Stimulated activated CD4-positive, alpha-beta T cell treated with anti-CD3 and anti-CD28 coated beads, Interleukin-1b, Interleukin-23, amount 100 ng/mL, for 48 hours (primary cell): ENCODE results near the gene ALPP.
A peak's percentile ranks its signal among the peaks of the same experiment; 100 is the strongest.
"Not testable (repeated sequence)": the region's sequence is repeated elsewhere in the genome, so short reads cannot be mapped to it uniquely, and the experiment has no call there.

Source experiments
- DNase-seq: peaks from one replicate; pipeline ENCODE4 v3.0.0-alpha.2; 2020

ALPP gene

GRCh38 chr2:232364806-232365594 lies 13.6 kb upstream of the ALPP start:
- DNase-seq, result not testable (repeated sequence)

- DNase-seq, result no peak
These were observed 12.8 kb upstream of the ALPP start for GRCh38 chr2:232365621-232366321.

- DNase-seq, result not testable (repeated sequence)
These were observed 12.1 kb upstream of the ALPP start for GRCh38 chr2:232366461-232366860.

DNA sequence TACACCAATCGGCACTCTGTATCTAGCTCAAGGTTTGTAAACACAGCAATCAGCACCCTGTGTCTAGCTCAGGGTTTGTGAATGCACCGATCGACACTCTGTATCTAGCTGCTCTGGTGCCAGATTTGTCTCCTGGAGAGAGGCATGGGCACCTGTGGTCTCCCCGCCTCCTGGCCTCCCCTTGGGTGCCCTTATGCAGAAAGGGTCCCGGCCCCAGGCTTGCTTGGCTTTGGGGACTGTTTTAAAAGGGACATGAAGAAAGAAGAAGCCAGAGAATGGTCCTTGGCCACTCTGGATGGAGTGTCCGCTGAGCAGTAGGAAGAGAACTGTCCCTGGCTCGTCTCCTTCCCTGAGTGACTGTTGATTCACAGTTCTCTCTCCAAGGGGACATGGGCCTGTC lies 11.5 kb upstream of the ALPP start:
- no peak for DNase-seq

DNA sequence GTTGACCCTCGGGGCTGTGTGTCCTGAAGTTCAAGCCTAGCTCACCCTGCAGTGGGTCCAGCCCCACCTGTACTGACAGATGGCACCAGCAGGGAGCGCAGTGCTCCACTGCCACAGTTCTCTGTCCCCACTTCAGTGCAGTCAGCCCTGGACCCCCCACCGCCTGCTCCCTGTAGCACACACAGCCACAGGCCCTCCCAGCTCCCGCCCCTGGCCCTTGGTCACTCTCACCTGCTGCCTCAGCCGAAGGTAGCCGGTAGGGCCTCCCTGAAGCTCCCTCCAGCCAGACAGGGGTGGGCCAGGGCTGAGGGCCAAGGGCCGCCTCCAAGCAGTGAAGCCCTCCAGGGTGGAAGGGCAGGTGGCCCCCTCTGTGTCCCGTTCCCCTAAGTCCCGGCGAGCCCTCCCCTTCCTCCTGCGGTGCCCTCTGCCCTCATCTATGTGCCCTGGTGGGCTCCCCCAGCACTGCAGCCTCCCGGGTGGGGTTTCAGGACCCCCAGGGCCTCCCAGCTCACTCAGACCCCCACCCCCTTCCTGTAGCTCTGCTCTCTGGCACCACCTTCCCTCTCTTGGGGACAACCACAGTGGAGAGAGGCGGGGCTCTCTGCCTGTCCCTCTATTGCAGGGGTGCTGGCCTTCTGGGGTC lies 10.8 kb upstream of the ALPP start:
- no peak for DNase-seq

DNA sequence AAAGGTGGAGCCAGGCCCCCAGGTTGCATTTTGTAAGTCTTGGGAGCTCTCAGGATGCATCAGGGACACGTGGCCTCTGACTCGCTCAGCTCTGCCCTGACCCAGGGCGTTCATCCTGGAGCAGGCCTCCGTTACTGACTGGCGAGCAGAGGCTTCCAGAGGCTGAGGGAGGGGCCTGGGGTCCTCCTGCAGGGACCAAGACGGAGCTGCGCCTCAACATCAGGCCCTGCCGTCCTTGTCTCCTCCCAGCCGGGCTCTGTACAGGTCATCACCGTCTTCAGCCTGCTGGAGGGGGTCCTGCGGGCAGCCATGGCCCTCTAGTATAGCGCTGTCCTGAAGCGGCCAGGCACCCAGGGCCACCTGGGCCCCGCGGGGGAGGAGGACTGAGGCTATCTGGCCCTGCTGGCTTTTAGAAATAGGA lies 10.2 kb upstream of the ALPP start:
- DNase-seq, result no peak

- no peak for DNase-seq
These were observed 9.2 kb upstream of the ALPP start for GRCh38 chr2:232369126-232369951.

DNA sequence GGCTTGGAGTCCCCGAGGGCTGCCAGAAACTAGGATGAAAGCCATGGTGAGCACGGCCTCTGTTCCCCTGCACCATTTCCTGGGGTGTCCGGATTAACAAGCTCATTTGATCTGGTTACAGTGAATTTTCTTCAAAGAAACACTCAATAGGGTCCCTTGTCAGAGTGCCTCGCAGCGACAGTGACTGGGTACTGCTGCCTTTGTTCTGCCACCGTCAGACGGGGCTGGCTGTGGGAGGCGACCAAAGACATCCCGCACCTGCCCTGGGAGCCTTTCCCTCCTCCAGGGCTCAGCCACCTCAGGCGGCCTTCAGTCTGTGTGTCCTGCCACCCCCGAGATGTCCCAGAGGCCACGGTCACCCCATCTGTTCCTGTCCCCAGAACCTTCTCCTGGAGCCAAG lies 8.5 kb upstream of the ALPP start:
- DNase-seq, result not testable (repeated sequence)

DNA sequence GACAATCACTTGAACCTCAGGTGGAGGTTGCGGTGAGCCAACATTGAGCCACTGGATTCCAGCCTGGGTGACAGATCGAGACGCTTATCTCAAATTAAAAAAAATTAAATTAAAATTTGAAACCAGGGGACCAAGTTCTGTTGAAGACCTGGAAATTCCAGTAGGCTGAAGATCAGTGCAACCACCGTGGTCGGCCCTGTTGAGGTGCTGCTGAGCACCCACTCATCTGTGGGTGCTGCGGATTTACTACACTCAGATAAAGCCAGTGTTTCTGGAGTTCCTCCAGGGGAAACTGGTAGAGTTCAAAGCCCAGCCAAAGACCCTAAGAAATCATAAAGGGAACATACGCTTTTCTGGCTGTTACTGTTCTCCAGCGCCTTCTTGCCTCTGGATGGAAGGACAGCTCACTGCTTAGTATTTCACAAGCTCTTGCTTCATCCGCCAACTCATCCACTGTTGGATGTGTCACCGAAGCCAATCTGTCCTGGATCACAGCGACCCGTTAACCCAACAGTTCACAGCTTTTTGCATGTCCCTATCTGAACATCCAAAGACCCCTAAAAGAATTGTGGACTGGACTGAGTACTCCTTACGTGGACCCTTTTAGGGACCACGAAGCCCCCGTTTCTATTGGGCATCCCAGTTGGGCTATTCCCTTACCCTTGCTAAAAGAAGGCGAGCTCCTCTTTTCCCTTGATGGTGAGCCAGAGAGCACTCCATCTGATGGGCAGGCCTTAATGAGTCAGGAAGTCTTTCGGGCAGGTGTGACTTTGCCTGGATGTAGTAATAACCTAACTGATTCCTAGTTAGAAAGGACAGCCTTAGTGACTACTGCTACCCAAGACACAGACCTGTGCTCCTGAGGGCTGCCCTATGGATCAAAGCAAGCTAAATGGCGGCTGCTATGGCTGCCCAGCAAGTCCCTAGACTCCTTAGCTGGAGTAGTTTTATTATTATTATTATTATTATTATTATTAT lies 6.0 kb upstream of the ALPP start:
- DNase-seq, result no peak

DNA sequence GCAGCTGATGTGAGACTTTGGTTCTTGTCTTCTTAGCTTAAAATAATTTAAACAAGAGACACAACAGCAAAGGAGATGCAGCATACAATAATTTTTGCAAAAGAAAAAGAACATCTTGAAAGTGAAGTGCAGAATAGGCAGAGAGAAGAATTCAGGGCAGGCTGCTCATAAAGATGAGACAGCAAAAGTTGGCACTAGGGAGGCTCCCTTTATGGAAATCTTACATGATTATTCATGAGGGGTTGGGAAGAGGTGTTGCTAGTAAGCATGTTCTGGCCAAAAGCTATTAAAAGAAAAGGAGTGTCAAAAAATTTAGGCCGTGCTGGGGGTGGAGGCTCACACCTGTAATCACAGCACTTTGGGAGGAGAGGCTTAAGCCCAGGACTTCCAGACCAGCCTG lies 4.2 kb upstream of the ALPP start:
- DNase-seq, result no peak

DNA sequence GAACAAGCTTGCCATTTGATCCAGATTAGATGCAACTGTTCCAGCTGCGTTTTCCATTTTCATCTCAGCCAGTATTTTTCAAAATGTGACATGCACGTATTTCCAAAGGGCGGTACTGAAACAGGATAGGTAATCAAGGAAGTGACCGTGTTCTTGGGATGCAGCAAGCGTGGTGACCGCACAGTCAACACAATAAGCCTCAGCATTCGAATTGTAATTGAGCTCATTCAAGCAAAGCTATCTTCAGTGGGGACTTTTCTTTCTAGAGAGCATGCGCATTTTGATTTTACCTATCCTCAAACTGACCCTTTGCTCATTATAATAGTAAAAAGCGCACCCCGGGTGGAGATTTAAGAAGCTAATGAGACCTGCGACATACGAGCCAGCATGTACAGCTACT lies 3.4 kb upstream of the ALPP start:
- DNase-seq, result no peak

GRCh38 chr2:232376260-232376659 lies 2.3 kb upstream of the ALPP start:
- no peak for DNase-seq

DNA sequence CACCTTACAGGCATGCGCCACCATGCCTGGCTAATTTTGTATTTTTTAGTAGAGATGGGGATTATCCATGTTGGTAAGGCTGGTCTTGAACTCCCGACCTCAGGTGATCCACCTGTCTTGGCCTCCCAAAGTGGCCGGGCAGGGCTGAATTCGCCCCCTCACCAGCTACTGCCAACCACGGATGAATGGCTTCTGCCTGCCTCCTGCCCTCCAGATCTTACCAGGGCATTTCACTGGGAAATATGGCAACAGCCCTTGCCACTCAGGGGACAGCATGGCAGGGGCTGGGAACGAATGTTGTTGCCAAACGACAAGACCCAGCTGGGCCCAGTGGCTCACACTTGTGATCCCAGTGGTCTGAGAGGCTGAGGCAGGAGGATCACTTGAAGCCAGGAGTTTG lies 1.8 kb upstream of the ALPP start:
- no peak for DNase-seq

GRCh38 chr2:232377319-232377718 lies 1.2 kb upstream of the ALPP start:
- no peak for DNase-seq

GRCh38 chr2:232377841-232378734 lies 463 bp upstream of the ALPP start:
- no peak for DNase-seq

DNA sequence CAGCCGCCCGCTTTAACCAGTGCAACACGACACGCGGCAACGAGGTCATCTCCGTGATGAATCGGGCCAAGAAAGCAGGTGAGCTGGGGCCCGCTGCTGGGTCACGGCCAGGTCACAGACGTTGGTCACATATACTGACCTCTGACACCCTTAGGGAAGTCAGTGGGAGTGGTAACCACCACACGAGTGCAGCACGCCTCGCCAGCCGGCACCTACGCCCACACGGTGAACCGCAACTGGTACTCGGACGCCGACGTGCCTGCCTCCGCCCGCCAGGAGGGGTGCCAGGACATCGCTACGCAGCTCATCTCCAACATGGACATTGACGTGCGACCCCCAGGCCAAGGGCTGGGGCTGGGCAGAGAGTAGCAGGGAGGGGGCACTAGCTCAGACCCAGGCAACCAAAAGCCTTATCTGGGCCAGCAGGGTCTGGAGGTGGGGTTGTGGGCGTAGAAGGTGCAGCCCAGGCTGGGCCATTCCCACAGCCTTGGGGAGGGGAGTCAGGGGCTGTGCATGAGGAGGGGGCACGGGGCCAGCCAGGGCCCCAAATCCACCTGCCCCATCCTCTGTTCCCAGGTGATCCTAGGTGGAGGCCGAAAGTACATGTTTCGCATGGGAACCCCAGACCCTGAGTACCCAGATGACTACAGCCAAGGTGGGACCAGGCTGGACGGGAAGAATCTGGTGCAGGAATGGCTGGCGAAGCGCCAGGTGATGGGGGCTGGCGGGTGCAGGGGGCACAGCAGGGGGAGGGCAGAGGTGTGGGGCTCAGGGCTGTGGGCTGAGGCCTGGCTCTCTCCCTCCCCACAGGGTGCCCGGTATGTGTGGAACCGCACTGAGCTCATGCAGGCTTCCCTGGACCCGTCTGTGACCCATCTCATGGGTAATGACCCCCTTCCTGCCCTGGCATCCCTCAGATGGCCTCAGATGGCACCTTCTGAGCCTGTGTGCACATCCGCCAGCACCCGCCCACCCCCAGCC lies 1.3 kb downstream of the ALPP start:
- DNase-seq, result not testable (repeated sequence)

GRCh38 chr2:232381204-232382031 lies 2.9 kb downstream of the ALPP start:
- peak; percentile 20 for DNase-seq
